GM12875 (cell line): ENCODE results near the gene XRCC2.

Source experiments
- H3K4me3 ChIP-seq: one replicate; pipeline ENCODE4 v1.5.1; 2011; ENCODE audit warnings: low read depth, low read length, control low read depth
- CTCF ChIP-seq: IDR thresholded peaks from 2 replicates; pipeline ENCODE4 v1.5.1; 2011; ENCODE audit warnings: low read depth, mild to moderate bottlenecking, control low read depth, inconsistent platforms, low read length, moderate library complexity, borderline replicate concordance; ENCODE audit not compliant: insufficient read depth

Gene XRCC2

GRCh38 chr7:152608208-152608607, 67.7 kb downstream of the XRCC2 start:
- no peak overlapping the region for H3K4me3 ChIP-seq
- no peak for TF ChIP-seq CTCF

- no peak overlapping the region for H3K4me3 ChIP-seq
- TF ChIP-seq CTCF, result no peak
Measured at GRCh38 chr7:152607007-152607406, 68.9 kb downstream of the XRCC2 start.

DNA sequence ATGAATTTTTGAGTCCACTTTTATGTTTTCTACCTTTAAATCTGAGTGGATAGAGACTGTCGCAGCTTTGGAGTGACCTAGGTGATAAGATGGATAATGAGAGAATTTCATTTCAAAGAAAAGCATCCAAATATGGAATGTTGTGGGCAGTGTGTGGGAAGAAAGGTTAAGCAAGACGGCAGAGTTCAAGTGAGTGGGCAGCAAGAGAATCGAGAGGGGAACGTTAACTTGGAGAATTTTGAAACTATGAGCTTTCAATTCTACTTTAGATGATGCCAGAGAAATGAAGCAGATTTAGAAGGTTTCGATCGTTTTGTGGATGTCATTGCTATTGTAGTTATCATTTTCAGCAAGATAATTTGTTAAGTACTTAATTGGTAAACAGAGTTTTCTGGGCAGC, 73.0 kb downstream of the XRCC2 start:
- no peak for TF ChIP-seq CTCF
- no peak overlapping the region for H3K4me3 ChIP-seq

GRCh38 chr7:152601305-152601798, 74.6 kb downstream of the XRCC2 start:
- TF ChIP-seq CTCF, result no peak
- no peak overlapping the region for H3K4me3 ChIP-seq

DNA sequence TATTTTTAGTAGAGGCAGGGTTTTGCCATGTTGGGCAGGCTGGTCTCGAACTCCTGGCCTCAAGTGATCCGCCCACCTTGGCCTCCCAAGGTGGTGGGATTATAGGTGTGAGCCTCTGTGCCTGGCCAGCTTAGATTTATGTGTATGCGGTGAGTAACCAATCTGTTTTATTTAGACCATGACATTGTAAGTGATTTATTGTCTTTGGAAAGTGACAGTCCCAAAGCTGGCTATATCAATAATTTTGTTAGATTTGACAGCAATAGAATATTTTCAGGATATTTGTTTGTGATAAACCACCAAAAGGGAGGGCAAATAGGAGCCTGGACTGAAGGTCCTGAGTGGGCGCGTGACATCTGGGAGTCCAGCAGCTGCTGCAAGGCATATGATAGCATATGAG, 75.7 kb downstream of the XRCC2 start:
- H3K4me3 ChIP-seq, result no peak overlapping the region
- TF ChIP-seq CTCF, result no peak

- no peak overlapping the region for H3K4me3 ChIP-seq
- no peak for TF ChIP-seq CTCF
Measured at GRCh38 chr7:152597507-152597906, 78.4 kb downstream of the XRCC2 start.

- TF ChIP-seq CTCF, result no peak
- H3K4me3 ChIP-seq, result no peak overlapping the region
Measured at GRCh38 chr7:152596824-152597223, 79.1 kb downstream of the XRCC2 start.
